Nephron progenitor cell (in vitro differentiated cells): ENCODE data around the gene FCHO1.

Source experiments
- DNase-seq: peaks from one replicate; pipeline ENCODE4 v3.0.0; 2021
- H3K27ac Mint-ChIP-seq: 2 replicates; pipeline ENCODE4 v1.8.0; 2021; ENCODE audit warnings: mild to moderate bottlenecking, moderate library complexity, mixed read lengths
- H3K27me3 Mint-ChIP-seq: 2 replicates; pipeline ENCODE4 v1.8.0; 2021; ENCODE audit warnings: mild to moderate bottlenecking, low read depth, mixed read lengths; ENCODE audit not compliant: poor library complexity
- H3K36me3 Mint-ChIP-seq: 2 replicates; pipeline ENCODE4 v1.8.0; 2021; ENCODE audit warnings: low read depth, mixed read lengths
- H3K4me1 Mint-ChIP-seq: 2 replicates; pipeline ENCODE4 v1.8.0; 2021; ENCODE audit warnings: mixed read lengths
- H3K4me3 Mint-ChIP-seq: 2 replicates; pipeline ENCODE4 v1.8.0; 2021; ENCODE audit warnings: mild to moderate bottlenecking, moderate library complexity, mixed read lengths
- H3K9me3 Mint-ChIP-seq: 2 replicates; pipeline ENCODE4 v1.8.0; 2021; ENCODE audit warnings: mild to moderate bottlenecking, moderate library complexity, mixed read lengths
- CTCF ChIP-seq: fragments of 200-600 bp; sonication (generic); IDR thresholded peaks from 2 replicates; pipeline ENCODE4 v1.5.0; 2021; ENCODE audit warnings: antibody characterized with exemption

FCHO1 gene

GRCh38 chr19:17749912-17750317 lies 1.4 kb upstream of the FCHO1 start:
- no peaks in the 10 kb centered on the region for H3K36me3 Mint-ChIP-seq
- no peak for TF ChIP-seq CTCF
- peaks cover 18% of the 10 kb centered on the region for H3K27me3 Mint-ChIP-seq
- peaks cover 19% of the 10 kb centered on the region for H3K4me1 Mint-ChIP-seq
- no peak overlapping the region for H3K4me3 Mint-ChIP-seq
- no peak for DNase-seq
- no peak overlapping the region for H3K27ac Mint-ChIP-seq
- no peaks in the 10 kb centered on the region for H3K9me3 Mint-ChIP-seq

- Mint-ChIP-seq H3K4me1 (peaks cover 30% of the 10 kb centered on the region), H3K9me3 (no peaks in the 10 kb centered on the region), H3K36me3 (no peaks in the 10 kb centered on the region), H3K4me3 (no peak overlapping the region), H3K27me3 (peaks cover 18% of the 10 kb centered on the region), H3K27ac (no peak overlapping the region)
- TF ChIP-seq CTCF, result no peak
- no peak for DNase-seq
These were observed 616 bp downstream of the FCHO1 start for GRCh38 chr19:17751912-17752273.

- Mint-ChIP-seq H3K27me3 (peaks cover 17% of the 10 kb centered on the region), H3K9me3 (no peaks in the 10 kb centered on the region), H3K4me1 (peaks cover 30% of the 10 kb centered on the region), H3K27ac (no peak overlapping the region), H3K4me3 (no peak overlapping the region), H3K36me3 (no peaks in the 10 kb centered on the region)
- no peak for TF ChIP-seq CTCF
- no peak for DNase-seq
These were observed 1.8 kb downstream of the FCHO1 start for GRCh38 chr19:17752865-17753639.

- Mint-ChIP-seq H3K4me1 (peaks cover 29% of the 10 kb centered on the region), H3K36me3 (no peaks in the 10 kb centered on the region), H3K27me3 (peaks cover 9% of the 10 kb centered on the region), H3K4me3 (no peak overlapping the region), H3K9me3 (no peaks in the 10 kb centered on the region), H3K27ac (no peak overlapping the region)
- no peak for DNase-seq
- no peak for TF ChIP-seq CTCF
These were observed 2.7 kb downstream of the FCHO1 start for GRCh38 chr19:17753976-17754375.

- Mint-ChIP-seq H3K4me1 (peaks cover 20% of the 10 kb centered on the region), H3K27me3 (peaks cover under 1% of the 10 kb centered on the region), H3K9me3 (no peaks in the 10 kb centered on the region), H3K27ac (no peak overlapping the region), H3K36me3 (no peaks in the 10 kb centered on the region), H3K4me3 (peak overlapping the region; percentile 48)
- DNase-seq, result no peak
- no peak for TF ChIP-seq CTCF
These were observed 3.6 kb downstream of the FCHO1 start for GRCh38 chr19:17754634-17755442.
